Kasumi-1 (cell line): ENCODE measurements around the gene C13orf46.

ENCODE experiments used
- DNase-seq, 2 experiments: peaks; one replicate each; lab custom pipeline; 2025; lab: John Stamatoyannopoulos, UW

Gene C13orf46

GRCh38 chr13:113970810-113971470, 2.9 kb downstream of the C13orf46 start:
- DNase-seq = no peak

- no peak for DNase-seq
Observed at GRCh38 chr13:113969973-113970611, 3.8 kb downstream of the C13orf46 start.

- no peak for DNase-seq
Observed at GRCh38 chr13:113969311-113969972, 4.4 kb downstream of the C13orf46 start.

GRCh38 chr13:113968463-113969310, 5.2 kb downstream of the C13orf46 start:
- DNase-seq = no peak

- DNase-seq = no peak
Observed at GRCh38 chr13:113967729-113968462, 6.0 kb downstream of the C13orf46 start.

- no peak for DNase-seq
Observed at GRCh38 chr13:113967206-113967720, 6.6 kb downstream of the C13orf46 start.

GRCh38 chr13:113965968-113966884, 7.7 kb downstream of the C13orf46 start:
- DNase-seq = no peak

- no peak for DNase-seq
Observed at GRCh38 chr13:113965383-113965874, 8.4 kb downstream of the C13orf46 start.

GRCh38 chr13:113964251-113964995, 9.5 kb downstream of the C13orf46 start:
- no peak for DNase-seq

GRCh38 chr13:113963376-113963775, 10.5 kb downstream of the C13orf46 start:
- no peak for DNase-seq

- DNase-seq = no peak
Observed at GRCh38 chr13:113962975-113963374, 10.9 kb downstream of the C13orf46 start.

- no peak for DNase-seq
Observed at GRCh38 chr13:113962386-113962785, 11.5 kb downstream of the C13orf46 start.

- DNase-seq = no peak
Observed at GRCh38 chr13:113960276-113960948, 13.5 kb downstream of the C13orf46 start.

GRCh38 chr13:113959198-113959597, 14.7 kb downstream of the C13orf46 start:
- no peak for DNase-seq

- DNase-seq = no peak
Observed at GRCh38 chr13:113958373-113958772, 15.5 kb downstream of the C13orf46 start.

GRCh38 chr13:113956571-113956970, 17.3 kb downstream of the C13orf46 start:
- DNase-seq = no peak

GRCh38 chr13:113955691-113956090, 18.2 kb downstream of the C13orf46 start:
- no peak for DNase-seq

GRCh38 chr13:113955235-113955634, 18.6 kb downstream of the C13orf46 start:
- no peak for DNase-seq
